ENCODE data around the gene OR11A1.

The OR11A1 gene

GRCh38 chr6:29388533-29388932 lies 68.3 kb downstream of the OR11A1 start:
- DNase-seq (ENCODE audit: low read depth), result no peak

GRCh38 chr6:29376003-29376402 lies 80.9 kb downstream of the OR11A1 start:
- DNase-seq (ENCODE audit: low read depth), result no peak

All from activated T-cell treated with anti-CD3 and anti-CD28 coated beads for 48 hours (primary cell).